GM19099 (cell line): ENCODE data around the gene HOXC12.

Source experiments
- POLR2A ChIP-seq: IDR thresholded peaks from 3 replicates; pipeline ENCODE4 v1.6.1; 2011; ENCODE audit warnings: low read depth; ENCODE audit not compliant: insufficient read length; ENCODE audit errors: extremely low read depth

The HOXC12 gene

GRCh38 chr12:53990311-53991076, 35.8 kb downstream of the HOXC12 start:
- TF ChIP-seq POLR2A, result no peak

DNA sequence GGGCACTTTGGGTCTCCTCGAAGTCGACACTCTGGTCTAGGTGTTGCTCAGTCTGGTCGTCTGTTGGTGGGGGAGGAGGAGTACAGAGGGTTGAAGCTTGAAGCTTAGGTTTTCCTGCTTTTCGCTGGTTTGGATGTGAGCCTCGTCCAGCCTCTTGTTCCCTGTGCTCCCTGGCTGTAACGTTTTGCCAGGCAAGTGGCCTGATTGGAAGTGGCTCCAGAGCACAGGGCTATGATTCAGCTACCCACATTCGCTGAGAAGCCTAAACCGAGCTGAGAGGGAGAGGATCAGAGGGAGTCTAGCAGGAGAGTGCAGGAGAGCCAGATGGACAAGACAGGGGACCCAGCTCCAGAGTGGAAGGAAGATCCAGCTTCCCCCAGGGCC, 36.4 kb downstream of the HOXC12 start:
- TF ChIP-seq POLR2A, result no peak

DNA sequence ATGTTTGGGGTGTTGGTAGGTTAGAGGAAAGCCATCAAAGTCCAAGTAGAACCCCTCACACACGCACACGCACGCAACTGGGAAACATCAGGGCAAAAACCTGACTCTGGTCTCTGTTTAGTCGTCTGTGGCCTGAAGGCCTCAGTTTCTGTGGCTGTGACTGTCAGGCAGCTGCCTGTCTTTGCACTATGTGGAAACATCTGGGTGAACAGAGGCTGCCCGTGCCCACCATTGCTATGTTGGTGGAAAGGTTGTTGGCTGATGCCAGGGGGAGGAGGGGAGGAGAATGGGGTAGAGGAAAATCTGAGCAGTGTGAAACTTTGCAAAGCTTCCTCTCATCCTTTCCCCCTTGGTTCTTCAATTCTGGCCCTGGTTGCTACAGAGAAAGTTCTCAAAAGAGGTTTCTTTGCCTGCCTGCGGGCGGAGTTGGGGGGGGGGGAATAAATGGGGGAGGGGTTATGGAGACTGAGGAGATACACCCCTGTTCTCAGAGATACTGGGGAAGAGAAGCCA, 37.7 kb downstream of the HOXC12 start:
- no peak for TF ChIP-seq POLR2A

- TF ChIP-seq POLR2A, result no peak
These were observed 38.7 kb downstream of the HOXC12 start for GRCh38 chr12:53993162-53994008.

DNA sequence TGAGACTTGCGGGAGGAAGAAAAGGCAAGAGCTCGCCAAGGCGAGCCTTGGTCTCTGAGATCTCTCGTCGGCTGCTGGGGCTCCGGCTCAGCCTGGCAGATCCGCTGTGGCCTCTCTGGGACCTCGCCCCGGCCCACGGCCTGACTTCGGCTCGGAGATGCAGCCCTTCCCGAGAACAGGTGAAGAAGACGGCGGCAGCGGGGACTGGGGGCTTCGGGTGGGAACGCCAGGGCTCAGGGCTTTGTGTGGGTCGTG, 39.2 kb downstream of the HOXC12 start:
- no peak for TF ChIP-seq POLR2A

DNA sequence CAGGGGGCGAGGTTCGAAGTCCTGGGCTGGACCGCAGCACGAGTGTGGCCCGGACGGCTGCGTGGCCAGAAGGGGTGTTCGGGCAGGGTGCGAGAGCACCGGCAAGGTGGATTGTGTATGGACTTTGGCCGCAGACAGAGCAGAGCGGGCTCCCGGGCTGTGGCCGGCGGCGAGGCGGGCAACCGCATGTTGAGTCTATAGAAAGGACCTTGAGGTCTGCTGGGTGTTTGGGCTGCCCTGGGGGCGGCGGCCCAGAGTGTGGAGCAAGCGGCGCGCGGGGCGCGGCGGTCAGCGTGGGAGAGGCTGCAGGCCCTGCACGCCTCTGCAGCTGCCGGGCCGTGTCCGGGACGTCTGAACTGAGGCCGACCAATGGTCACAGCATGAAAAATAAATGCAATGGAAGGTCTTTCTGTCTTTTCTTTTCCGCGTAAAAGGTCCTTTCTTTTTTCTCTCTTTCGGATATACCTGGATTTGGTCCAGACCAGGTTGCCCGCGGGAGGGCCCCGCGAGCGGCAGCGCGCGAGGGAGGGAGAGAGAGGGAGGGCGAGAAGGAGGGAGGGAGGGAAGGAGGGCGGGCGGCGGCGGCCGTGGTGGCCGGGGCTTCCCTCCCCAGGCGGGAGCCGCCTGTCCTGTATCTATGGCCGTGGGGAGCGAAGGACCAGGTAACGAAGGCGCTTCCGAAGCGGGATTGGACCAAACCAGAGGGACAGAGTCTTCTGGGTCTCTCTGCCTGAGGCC, 39.7 kb downstream of the HOXC12 start:
- TF ChIP-seq POLR2A, result no peak

- no peak for TF ChIP-seq POLR2A
These were observed 40.3 kb downstream of the HOXC12 start for GRCh38 chr12:53995002-53995377.

- TF ChIP-seq POLR2A, result no peak
These were observed 40.9 kb downstream of the HOXC12 start for GRCh38 chr12:53995378-53996239.

GRCh38 chr12:53996240-53997203, 41.8 kb downstream of the HOXC12 start:
- no peak for TF ChIP-seq POLR2A

GRCh38 chr12:53997204-53998109, 42.8 kb downstream of the HOXC12 start:
- no peak for TF ChIP-seq POLR2A

DNA sequence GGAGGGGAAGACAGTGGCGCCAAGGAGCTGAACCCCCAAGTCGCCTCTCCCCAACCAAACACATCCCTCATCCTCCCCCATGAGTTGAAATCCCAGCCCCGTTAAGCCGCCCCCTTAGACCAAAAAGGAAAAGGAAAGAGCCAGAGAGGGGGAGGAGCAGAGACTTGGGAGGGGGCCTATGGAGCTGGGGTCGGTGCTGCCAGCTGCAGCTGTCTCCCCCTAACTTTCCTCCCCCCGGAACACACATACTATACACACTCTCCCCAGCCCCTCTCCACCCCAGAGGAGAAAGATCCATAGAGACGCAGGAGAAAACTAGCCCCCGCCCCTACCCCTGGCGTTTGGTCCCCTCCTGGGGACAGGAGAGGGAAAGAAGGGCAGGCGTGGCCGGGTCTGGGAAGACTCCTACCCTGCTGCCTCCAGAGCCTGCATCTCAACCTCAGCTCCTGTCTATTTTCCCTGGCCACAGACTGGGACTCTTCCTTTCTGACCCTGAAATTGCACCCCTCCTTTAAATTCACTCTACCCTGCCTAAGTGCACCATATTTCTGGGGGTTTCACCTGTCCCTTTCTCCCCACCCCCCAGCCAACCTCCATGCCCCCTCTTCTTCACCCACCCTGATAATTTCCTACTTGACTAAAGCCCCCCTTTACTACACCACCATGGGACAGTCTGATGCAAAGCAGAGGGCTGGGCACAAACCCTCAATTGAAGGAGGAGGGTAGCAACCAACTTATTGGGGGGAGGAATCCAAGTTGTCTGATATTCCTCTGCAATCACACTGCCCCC, 43.6 kb downstream of the HOXC12 start:
- TF ChIP-seq POLR2A, result no peak

GRCh38 chr12:53998900-53999236, 44.2 kb downstream of the HOXC12 start:
- no peak for TF ChIP-seq POLR2A
